NCI-H2081 (cell line): Measurements from ENCODE around the gene SULF2.
A peak's percentile ranks its signal among the peaks of the same experiment; 100 is the strongest.
"Not testable (repeated sequence)": the region's sequence is repeated elsewhere in the genome, so short reads cannot be mapped to it uniquely, and the experiment has no call there.

Experiments used
- DNase-seq, 2 experiments: peaks; one replicate each; lab custom pipeline; 2025; lab: John Stamatoyannopoulos, UW

SULF2 gene

GRCh38 chr20:47804972-47805371 is 19.7 kb upstream of the SULF2 start:
- not testable (repeated sequence) for DNase-seq

- not testable (repeated sequence) for DNase-seq
These were observed 19.0 kb upstream of the SULF2 start for GRCh38 chr20:47804224-47804825.

- DNase-seq: no peak
These were observed 17.7 kb upstream of the SULF2 start for GRCh38 chr20:47802975-47803374.

- no peak for DNase-seq
These were observed 17.1 kb upstream of the SULF2 start for GRCh38 chr20:47802226-47802920.

GRCh38 chr20:47801759-47802158 is 16.5 kb upstream of the SULF2 start:
- no peak for DNase-seq

- no peak for DNase-seq
These were observed 15.8 kb upstream of the SULF2 start for GRCh38 chr20:47801079-47801478.

GRCh38 chr20:47800623-47801022 is 15.3 kb upstream of the SULF2 start:
- DNase-seq: no peak

GRCh38 chr20:47799116-47799715 is 13.9 kb upstream of the SULF2 start:
- DNase-seq: no peak

DNA sequence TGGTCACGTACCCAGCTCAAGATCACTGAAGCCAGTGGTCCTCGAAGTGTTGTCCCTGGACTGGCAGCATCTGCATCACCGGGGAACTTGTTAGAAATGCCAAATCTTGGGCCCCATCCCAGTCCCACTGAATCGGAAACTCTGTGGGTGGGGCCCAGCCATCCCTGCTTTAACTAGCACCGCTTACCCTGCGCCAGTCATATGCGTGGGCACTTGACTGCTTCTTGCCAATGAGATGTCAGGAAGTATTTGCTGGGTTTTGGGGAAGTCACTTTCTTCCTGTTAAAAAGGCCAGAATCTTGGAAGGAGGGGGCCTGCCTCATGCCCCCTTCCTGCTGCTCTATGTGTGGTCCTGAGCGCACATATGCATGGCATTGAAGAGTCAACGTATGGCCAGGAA is 11.7 kb upstream of the SULF2 start:
- no peak for DNase-seq

- DNase-seq: no peak
These were observed 10.1 kb upstream of the SULF2 start for GRCh38 chr20:47795214-47795907.

GRCh38 chr20:47794264-47794663 is 9.0 kb upstream of the SULF2 start:
- DNase-seq: not testable (repeated sequence)

GRCh38 chr20:47792021-47792618 is 6.8 kb upstream of the SULF2 start:
- DNase-seq: no peak

DNA sequence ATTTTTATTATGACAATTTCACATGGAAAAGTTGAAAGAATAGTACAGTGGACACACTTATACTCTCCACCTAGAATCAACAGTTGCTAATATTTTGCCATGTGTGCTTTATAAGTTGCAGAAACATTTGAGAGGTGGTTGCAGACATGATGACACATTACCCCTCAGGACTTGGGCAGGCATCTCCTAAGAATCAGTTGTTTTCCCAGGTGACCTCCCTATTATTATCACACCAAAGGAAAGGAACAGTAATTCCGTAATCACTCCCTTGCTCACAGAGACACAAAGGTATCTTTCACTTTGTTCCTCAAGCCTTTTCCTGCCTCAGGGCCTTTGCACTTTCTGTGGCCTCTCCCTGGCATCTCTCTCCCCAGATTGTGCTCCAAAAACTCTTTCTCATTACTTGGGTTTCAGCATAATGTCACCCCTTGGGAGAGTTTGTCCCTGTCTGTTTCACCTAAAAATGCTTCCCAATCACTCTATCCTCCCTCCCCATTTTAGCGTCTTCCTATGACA is 5.9 kb upstream of the SULF2 start:
- DNase-seq: no peak

GRCh38 chr20:47790580-47790965 is 5.3 kb upstream of the SULF2 start:
- DNase-seq: no peak

GRCh38 chr20:47789764-47790579 is 4.7 kb upstream of the SULF2 start:
- peak in 1 of 2 experiments; percentile 17 for DNase-seq

GRCh38 chr20:47789081-47789763 is 3.9 kb upstream of the SULF2 start:
- DNase-seq: no peak

- no peak for DNase-seq
These were observed 3.4 kb upstream of the SULF2 start for GRCh38 chr20:47788741-47789080.

GRCh38 chr20:47786765-47787107 is 1.5 kb upstream of the SULF2 start:
- no peak for DNase-seq

DNA sequence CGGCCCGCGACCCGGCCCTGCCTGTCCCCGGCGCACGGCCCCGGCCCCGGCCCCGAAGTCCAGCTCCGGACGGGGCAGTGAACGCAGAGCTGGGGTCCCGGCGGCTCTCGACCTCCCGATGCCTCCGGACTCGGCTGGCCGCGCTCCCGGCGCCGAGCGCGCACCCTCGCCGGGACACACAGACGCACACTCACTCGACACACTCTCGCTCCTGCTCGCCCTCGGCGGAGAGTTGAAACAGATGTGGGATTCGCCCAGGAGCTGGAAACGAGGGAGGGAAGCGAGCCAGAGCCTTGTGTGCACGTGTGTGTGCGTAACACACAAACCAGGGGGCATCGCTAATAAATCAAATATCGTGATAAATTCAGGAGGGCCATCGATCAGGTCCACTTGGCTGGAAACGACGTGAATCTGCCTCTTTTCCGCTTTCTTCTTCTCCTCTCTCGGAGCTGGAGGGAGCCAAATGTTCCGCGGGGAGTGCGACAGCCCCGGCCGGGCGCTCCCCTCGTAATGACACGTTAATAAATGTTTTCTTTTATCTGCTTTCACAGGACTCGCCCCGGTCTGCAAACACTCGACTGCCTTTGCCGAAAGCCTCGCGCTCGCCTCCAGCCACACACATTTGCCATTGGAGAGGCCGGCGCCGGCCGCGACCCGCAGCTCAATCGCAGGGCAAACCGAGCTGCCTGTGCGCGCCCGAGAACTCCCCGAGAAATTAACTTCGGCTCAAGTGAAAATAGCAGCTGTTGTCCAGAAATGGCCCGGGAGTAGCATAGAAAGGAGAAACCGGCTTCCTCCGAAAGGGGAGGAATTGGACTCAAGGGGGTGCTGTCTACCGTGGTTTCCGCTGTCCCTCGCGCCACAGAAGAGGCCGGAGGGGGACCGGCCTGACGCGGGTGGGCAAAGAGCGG is 828 bp upstream of the SULF2 start:
- no peak for DNase-seq
